Mesenchymal stem cell (in vitro differentiated cells and primary cell): ENCODE results near the gene EXOC4.

ENCODE experiments used
- DNase-seq: peaks from one replicate; pipeline ENCODE4 v3.0.0-alpha.2; 2013
- H2AFZ ChIP-seq: one replicate; pipeline ENCODE4 v1.6.1; 2013; ENCODE audit warnings: low read depth, mild to moderate bottlenecking, control low read depth, inconsistent platforms, low read length, moderate library complexity
- H2AK5ac ChIP-seq: 2 replicates; pipeline ENCODE4 v1.6.1; 2013; ENCODE audit warnings: low read length, moderate library complexity, mild to moderate bottlenecking, inconsistent platforms; ENCODE audit not compliant: severe bottlenecking
- H2BK120ac ChIP-seq: one replicate; pipeline ENCODE4 v1.6.1; 2013; ENCODE audit warnings: low read depth, mild to moderate bottlenecking, inconsistent platforms, low read length, moderate library complexity
- H2BK12ac ChIP-seq, 2 experiments: one replicate each; pipeline ENCODE4 v1.6.1; 2013; ENCODE audit warnings: inconsistent platforms in 2 of 2, low read length in 2 of 2, mild to moderate bottlenecking in 2 of 2, moderate library complexity in 2 of 2, control low read depth in 1 of 2
- H2BK15ac ChIP-seq: one replicate; pipeline ENCODE4 v1.6.1; 2013; ENCODE audit warnings: mild to moderate bottlenecking, low read depth, inconsistent platforms; ENCODE audit not compliant: poor library complexity, severe bottlenecking
- H2BK5ac ChIP-seq: 2 replicates; pipeline ENCODE4 v1.6.1; 2013; ENCODE audit warnings: low read depth, mild to moderate bottlenecking, low read length, control low read depth, inconsistent platforms; ENCODE audit not compliant: poor library complexity, severe bottlenecking
- H3K14ac ChIP-seq, 2 experiments: one replicate each; pipeline ENCODE4 v1.6.1; 2013; ENCODE audit warnings: inconsistent platforms in 2 of 2, low read length in 2 of 2, control low read depth in 1 of 2, mild to moderate bottlenecking in 1 of 2, moderate library complexity in 1 of 2
- H3K18ac ChIP-seq, 2 experiments: one replicate each; pipeline ENCODE4 v1.6.1; 2013; ENCODE audit warnings: inconsistent platforms in 2 of 2, low read length in 2 of 2, control low read depth in 1 of 2, low read depth in 1 of 2, mild to moderate bottlenecking in 1 of 2
- H3K23ac ChIP-seq, 2 experiments: one replicate each; pipeline ENCODE4 v1.6.1; 2013; ENCODE audit warnings: inconsistent platforms in 2 of 2, low read length in 2 of 2, mild to moderate bottlenecking in 2 of 2, moderate library complexity in 2 of 2, control low read depth in 1 of 2
- H3K27ac ChIP-seq: 2 replicates; pipeline ENCODE4 v1.5.1; 2013; ENCODE audit warnings: mild to moderate bottlenecking, moderate library complexity, low read length, control low read depth, inconsistent platforms; ENCODE audit not compliant: poor library complexity, severe bottlenecking
- H3K27me3 ChIP-seq, 2 experiments: 2 replicates each; pipeline versions ENCODE4 v1.6.1 to v1.7.0; 2013; ENCODE audit warnings: low read length in 2 of 2, mild to moderate bottlenecking in 2 of 2, moderate library complexity in 2 of 2, control low read depth in 1 of 2, inconsistent platforms in 1 of 2; ENCODE audit not compliant: control insufficient read depth in 1 of 2, insufficient read depth in 1 of 2
- H3K36me3 ChIP-seq, 2 experiments: 2 replicates each; pipeline versions ENCODE4 v1.6.1 to v1.7.0; 2013; ENCODE audit warnings: low read length in 2 of 2, control low read depth in 1 of 2, inconsistent platforms in 1 of 2, low read depth in 1 of 2, mild to moderate bottlenecking in 1 of 2; ENCODE audit not compliant: insufficient read depth in 2 of 2, control insufficient read depth in 1 of 2
- H3K4ac ChIP-seq, 2 experiments: one replicate each; pipeline ENCODE4 v1.6.1; 2013; ENCODE audit warnings: inconsistent platforms in 2 of 2, low read length in 2 of 2, mild to moderate bottlenecking in 2 of 2, moderate library complexity in 2 of 2, control low read depth in 1 of 2, low read depth in 1 of 2
- H3K4me1 ChIP-seq: 2 replicates; pipeline ENCODE4 v1.6.1; 2013; ENCODE audit warnings: low read depth, low read length, control low read depth; ENCODE audit not compliant: control insufficient read depth, insufficient read depth
- H3K4me2 ChIP-seq: 2 replicates; pipeline ENCODE4 v1.6.1; 2013; ENCODE audit warnings: low read length, mild to moderate bottlenecking, inconsistent platforms; ENCODE audit not compliant: poor library complexity, severe bottlenecking
- H3K4me3 ChIP-seq, 2 experiments: 2 replicates each; pipeline versions ENCODE4 v1.5.1 to v1.7.0; 2013; ENCODE audit warnings: low read length in 2 of 2, mild to moderate bottlenecking in 2 of 2, control low read depth in 1 of 2, low read depth in 1 of 2; ENCODE audit not compliant: insufficient read depth in 1 of 2
- H3K79me1 ChIP-seq: replicated peaks from 2 replicates; pipeline ENCODE4 v1.6.1; 2013; ENCODE audit warnings: mild to moderate bottlenecking, control low read depth, low read length, inconsistent platforms; ENCODE audit not compliant: poor library complexity, severe bottlenecking
- H3K9ac ChIP-seq: 2 replicates; pipeline ENCODE4 v1.7.0; 2013; ENCODE audit warnings: mild to moderate bottlenecking, low read length, moderate library complexity
- H3K9me3 ChIP-seq: 2 replicates; pipeline ENCODE4 v1.7.0; 2013; ENCODE audit warnings: mild to moderate bottlenecking, low read length; ENCODE audit not compliant: control insufficient read depth
- H4K8ac ChIP-seq: one replicate; pipeline ENCODE4 v1.6.1; 2013; ENCODE audit warnings: inconsistent platforms, mild to moderate bottlenecking, low read length, moderate library complexity
- H4K91ac ChIP-seq: one replicate; pipeline ENCODE4 v1.6.1; 2013; ENCODE audit warnings: mild to moderate bottlenecking, low read length, inconsistent platforms
- WGBS: methylation state at CpG from one replicate; pipeline ENCODE4 v1.1.7; 2013; ENCODE audit warnings: mixed read lengths; 5-methylcytosine and 5-hydroxymethylcytosine counted together

Gene EXOC4

GRCh38 chr7:134069187-134069586 is 816.3 kb downstream of the EXOC4 start:
- Histone ChIP-seq H2AFZ (no peak overlapping the region), H3K27ac (no peak overlapping the region), H4K8ac (no peak overlapping the region), H2BK120ac (no peak overlapping the region), H3K27me3 (no peaks in the 10 kb centered on the region), H3K4me3 (no peak overlapping the region), H2BK5ac (no peak overlapping the region), H3K14ac (no peak overlapping the region), H2BK12ac (no peak overlapping the region), H3K4ac (no peak overlapping the region), H3K36me3 (peaks cover 3 to 7% of the 10 kb centered on the region in 2 experiments), H2AK5ac (no peak overlapping the region), H3K79me1 (no peaks in the 10 kb centered on the region), H3K4me2 (no peak overlapping the region), H3K9ac (no peak overlapping the region), H2BK15ac (no peak overlapping the region), H3K23ac (no peak overlapping the region), H3K9me3 (no peaks in the 10 kb centered on the region), H4K91ac (no peak overlapping the region), H3K18ac (no peak overlapping the region), H3K4me1 (no peaks in the 10 kb centered on the region)
- WGBS: 95% methylated on average over 2 of the region's 2 CpGs
- DNase-seq: no peak

- no peak overlapping the region for H4K91ac ChIP-seq
- H2BK120ac ChIP-seq: no peak overlapping the region
- H3K4me2 ChIP-seq: no peak overlapping the region
- no peak overlapping the region for H3K4ac ChIP-seq
- no peak overlapping the region for H3K18ac ChIP-seq
- H2BK5ac ChIP-seq: no peak overlapping the region
- H2AFZ ChIP-seq: no peak overlapping the region
- H3K9me3 ChIP-seq: no peaks in the 10 kb centered on the region
- H2BK15ac ChIP-seq: no peak overlapping the region
- H3K36me3 ChIP-seq: peaks cover 3 to 4% of the 10 kb centered on the region in 2 experiments
- H4K8ac ChIP-seq: no peak overlapping the region
- no peak overlapping the region for H2AK5ac ChIP-seq
- DNase-seq: no peak
- H3K27ac ChIP-seq: no peak overlapping the region
- H3K27me3 ChIP-seq: no peaks in the 10 kb centered on the region
- no peaks in the 10 kb centered on the region for H3K4me1 ChIP-seq
- H2BK12ac ChIP-seq: no peak overlapping the region
- H3K14ac ChIP-seq: no peak overlapping the region
- H3K9ac ChIP-seq: no peak overlapping the region
- 96% methylated on average over 3 of the region's 3 CpGs for WGBS
- no peaks in the 10 kb centered on the region for H3K79me1 ChIP-seq
- no peak overlapping the region for H3K4me3 ChIP-seq
- H3K23ac ChIP-seq: no peak overlapping the region
These were observed 817.8 kb downstream of the EXOC4 start for GRCh38 chr7:134070673-134071072.

- H4K8ac ChIP-seq: no peak overlapping the region
- DNase-seq: no peak
- no peak overlapping the region for H2BK5ac ChIP-seq
- H2BK12ac ChIP-seq: no peak overlapping the region
- H3K79me1 ChIP-seq: no peaks in the 10 kb centered on the region
- H3K36me3 ChIP-seq: peaks cover under 1 to 4% of the 10 kb centered on the region in 2 experiments
- no peak overlapping the region for H2BK15ac ChIP-seq
- no peak overlapping the region for H2AFZ ChIP-seq
- H3K23ac ChIP-seq: no peak overlapping the region
- no peaks in the 10 kb centered on the region for H3K4me1 ChIP-seq
- no peak overlapping the region for H3K4ac ChIP-seq
- no peaks in the 10 kb centered on the region for H3K27me3 ChIP-seq
- H3K9ac ChIP-seq: no peak overlapping the region
- no peak overlapping the region for H2BK120ac ChIP-seq
- peak overlapping the region; percentile 5 for H3K4me2 ChIP-seq
- no peak overlapping the region for H3K4me3 ChIP-seq
- no peak overlapping the region for H3K18ac ChIP-seq
- no peak overlapping the region for H4K91ac ChIP-seq
- H3K14ac ChIP-seq: no peak overlapping the region
- H2AK5ac ChIP-seq: no peak overlapping the region
- H3K27ac ChIP-seq: no peak overlapping the region
- H3K9me3 ChIP-seq: no peaks in the 10 kb centered on the region
These were observed 818.8 kb downstream of the EXOC4 start for GRCh38 chr7:134071355-134072331.

GRCh38 chr7:134073276-134073675 is 820.4 kb downstream of the EXOC4 start:
- H3K23ac ChIP-seq: no peak overlapping the region
- no peaks in the 10 kb centered on the region for H3K9me3 ChIP-seq
- H3K4me3 ChIP-seq: no peak overlapping the region
- H3K9ac ChIP-seq: no peak overlapping the region
- H4K8ac ChIP-seq: no peak overlapping the region
- H2BK120ac ChIP-seq: no peak overlapping the region
- H3K4ac ChIP-seq: no peak overlapping the region
- H3K4me2 ChIP-seq: no peak overlapping the region
- H3K27ac ChIP-seq: no peak overlapping the region
- H3K79me1 ChIP-seq: no peaks in the 10 kb centered on the region
- 86% methylated on average over 5 of the region's 6 CpGs for WGBS
- H2BK12ac ChIP-seq: peak overlapping the region in 1 of 2 experiments; percentile 44
- no peak overlapping the region for H3K14ac ChIP-seq
- H2AFZ ChIP-seq: no peak overlapping the region
- H3K4me1 ChIP-seq: no peaks in the 10 kb centered on the region
- no peaks in the 10 kb centered on the region for H3K27me3 ChIP-seq
- DNase-seq: no peak
- no peak overlapping the region for H2AK5ac ChIP-seq
- no peak overlapping the region for H4K91ac ChIP-seq
- H2BK5ac ChIP-seq: no peak overlapping the region
- H3K18ac ChIP-seq: no peak overlapping the region
- peaks cover 0 to 2% of the 10 kb centered on the region in 2 experiments for H3K36me3 ChIP-seq
- no peak overlapping the region for H2BK15ac ChIP-seq
